ENCODE measurements around the gene SLC1A2. TPM values are rescaled to one million over a fixed set of nuclear protein-coding genes. Genes with fewer than 3 reads are reported as not detected.

Gene SLC1A2
- total RNA-seq, 2 donors from 2014 or later: 7.1 to 13.5 TPM

DNA sequence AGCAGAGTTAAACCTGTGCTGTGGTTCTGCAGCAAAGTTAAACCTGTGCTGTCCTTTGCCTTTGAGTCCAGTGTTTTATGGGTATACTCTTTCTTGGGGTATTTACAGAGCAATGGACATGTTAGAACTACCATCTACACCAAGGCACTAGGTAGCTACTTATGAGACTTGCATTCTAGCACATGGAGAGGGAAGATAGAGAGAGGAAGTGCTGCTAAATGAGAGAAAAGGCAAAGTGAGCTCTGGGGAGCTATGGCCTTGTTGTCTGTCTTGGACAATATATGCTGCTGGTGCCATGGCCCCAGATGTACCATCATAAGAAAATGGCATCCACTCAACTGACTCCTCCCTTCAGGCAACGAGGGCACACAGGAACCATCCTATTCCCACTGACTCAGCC, 91.5 kb downstream of the SLC1A2 start:
- Histone ChIP-seq H3K9me3 (ENCODE audit: control insufficient read depth, low read length) (peaks cover 12% of the 10 kb centered on the region), H3K36me3 (ENCODE audit: control insufficient read depth, insufficient read depth, low read length) (no peaks in the 10 kb centered on the region), H3K27ac (ENCODE audit: low read depth, low read length) (no peak overlapping the region), H3K27me3 (ENCODE audit: control insufficient read depth, insufficient read depth, low read length, poor library complexity, severe bottlenecking) (no peaks in the 10 kb centered on the region), H3K9ac (ENCODE audit: extremely low read depth, low read length, poor library complexity, severe bottlenecking) (no peak overlapping the region), H3K4me3 (ENCODE audit: low read length) (no peak overlapping the region), H3K4me1 (ENCODE audit: control insufficient read depth, insufficient read depth, low read length) (no peaks in the 10 kb centered on the region)
- peaks cover 9% of the 10 kb centered on the region for H3K36me3 Mint-ChIP-seq (ENCODE audit: low read depth)
- DNase-seq: no peak
- peaks cover 19% of the 10 kb centered on the region for H3K9me3 Mint-ChIP-seq
- 95% methylated on average over 1 of the region's 1 CpG; no CpG with 5 or more reads in 1 of the 2 experiments for WGBS, 2 experiments (ENCODE audit: insufficient coverage in 1 of 2, insufficient read length in 1 of 2)
- peaks cover 35% of the 10 kb centered on the region for H3K27me3 Mint-ChIP-seq (ENCODE audit: insufficient read depth)
- H3K4me1 Mint-ChIP-seq: peaks cover 3% of the 10 kb centered on the region
- H3K4me3 Mint-ChIP-seq: no peak overlapping the region
- no peak overlapping the region for H3K27ac Mint-ChIP-seq
- TF ChIP-seq, protein P1, sequence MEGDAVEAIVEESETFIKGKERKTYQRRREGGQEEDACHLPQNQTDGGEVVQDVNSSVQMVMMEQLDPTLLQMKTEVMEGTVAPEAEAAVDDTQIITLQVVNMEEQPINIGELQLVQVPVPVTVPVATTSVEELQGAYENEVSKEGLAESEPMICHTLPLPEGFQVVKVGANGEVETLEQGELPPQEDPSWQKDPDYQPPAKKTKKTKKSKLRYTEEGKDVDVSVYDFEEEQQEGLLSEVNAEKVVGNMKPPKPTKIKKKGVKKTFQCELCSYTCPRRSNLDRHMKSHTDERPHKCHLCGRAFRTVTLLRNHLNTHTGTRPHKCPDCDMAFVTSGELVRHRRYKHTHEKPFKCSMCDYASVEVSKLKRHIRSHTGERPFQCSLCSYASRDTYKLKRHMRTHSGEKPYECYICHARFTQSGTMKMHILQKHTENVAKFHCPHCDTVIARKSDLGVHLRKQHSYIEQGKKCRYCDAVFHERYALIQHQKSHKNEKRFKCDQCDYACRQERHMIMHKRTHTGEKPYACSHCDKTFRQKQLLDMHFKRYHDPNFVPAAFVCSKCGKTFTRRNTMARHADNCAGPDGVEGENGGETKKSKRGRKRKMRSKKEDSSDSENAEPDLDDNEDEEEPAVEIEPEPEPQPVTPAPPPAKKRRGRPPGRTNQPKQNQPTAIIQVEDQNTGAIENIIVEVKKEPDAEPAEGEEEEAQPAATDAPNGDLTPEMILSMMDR (conservative IDR thresholded peaks at IDR 0.05): no peak

DNA sequence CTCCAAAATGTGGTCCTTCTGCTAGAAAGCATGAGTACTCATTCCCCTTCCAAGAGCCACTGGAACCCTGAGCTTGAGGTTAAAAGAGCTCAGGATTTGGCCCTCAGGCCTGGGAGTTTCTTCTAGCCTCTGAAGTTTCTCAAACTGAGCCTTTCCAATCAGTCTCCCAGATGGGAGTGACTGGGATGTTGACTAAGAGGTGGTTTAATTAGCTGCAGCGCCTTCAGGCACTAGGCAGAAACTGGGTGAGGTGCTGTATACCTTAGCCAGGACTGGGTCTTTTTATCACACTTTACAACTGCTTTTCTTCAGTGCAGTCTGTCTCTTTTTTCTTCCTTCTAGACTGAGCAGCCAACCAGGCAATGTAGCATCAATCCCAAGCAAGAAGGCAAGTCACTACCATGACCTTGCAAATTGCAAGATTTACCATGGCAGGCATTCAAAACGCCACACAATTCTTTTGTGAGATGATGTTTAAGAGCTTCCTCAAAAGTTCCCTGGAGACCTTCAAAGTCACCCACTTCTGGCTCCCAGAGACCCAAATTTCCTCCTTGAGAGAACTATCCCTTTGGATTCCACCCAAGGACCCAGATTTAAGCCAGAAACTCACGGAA, 93.0 kb downstream of the SLC1A2 start:
- 95 to 100% methylated on average over 1 to 3 of the region's 3 CpGs for WGBS, 2 experiments (ENCODE audit: insufficient coverage in 1 of 2, insufficient read length in 1 of 2)
- H3K36me3 ChIP-seq (ENCODE audit: control insufficient read depth, insufficient read depth, low read length): no peaks in the 10 kb centered on the region
- Mint-ChIP-seq H3K4me1 (peaks cover 15% of the 10 kb centered on the region), H3K4me3 (no peak overlapping the region), H3K27me3 (ENCODE audit: insufficient read depth) (peaks cover 47% of the 10 kb centered on the region), H3K9me3 (peaks cover 6% of the 10 kb centered on the region), H3K36me3 (ENCODE audit: low read depth) (no peaks in the 10 kb centered on the region), H3K27ac (no peak overlapping the region)
- TF ChIP-seq, protein P1 (conservative IDR thresholded peaks at IDR 0.05): no peak
- no peaks in the 10 kb centered on the region for H3K27me3 ChIP-seq (ENCODE audit: control insufficient read depth, insufficient read depth, low read length, poor library complexity, severe bottlenecking)
- H3K27ac ChIP-seq (ENCODE audit: low read depth, low read length): no peak overlapping the region
- no peaks in the 10 kb centered on the region for H3K9me3 ChIP-seq (ENCODE audit: control insufficient read depth, low read length)
- H3K4me1 ChIP-seq (ENCODE audit: control insufficient read depth, insufficient read depth, low read length): peaks cover 4% of the 10 kb centered on the region
- no peak for DNase-seq
- no peak overlapping the region for H3K4me3 ChIP-seq (ENCODE audit: low read length)
- no peak overlapping the region for H3K9ac ChIP-seq (ENCODE audit: extremely low read depth, low read length, poor library complexity, severe bottlenecking)

DNA sequence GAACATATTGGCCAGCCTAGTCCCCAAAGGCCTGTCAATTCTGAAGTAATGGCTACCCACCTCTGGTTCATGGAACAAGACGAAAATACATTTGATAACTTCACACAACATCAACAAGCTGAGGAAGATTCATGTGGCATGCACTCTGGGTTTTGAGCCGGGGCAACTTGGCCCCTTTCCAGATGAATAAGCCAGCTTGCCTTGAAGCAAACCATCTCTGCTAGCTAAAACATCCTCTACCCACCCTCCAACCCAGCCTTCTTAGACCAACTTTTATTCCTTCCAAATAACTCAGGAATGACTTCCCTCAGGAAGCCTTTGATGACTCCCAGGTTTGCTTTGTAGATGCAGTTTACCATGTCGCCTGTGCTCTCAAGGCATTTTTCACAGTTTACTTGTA, 94.4 kb downstream of the SLC1A2 start:
- no peaks in the 10 kb centered on the region for H3K9me3 ChIP-seq (ENCODE audit: control insufficient read depth, low read length)
- H3K4me3 ChIP-seq (ENCODE audit: low read length): no peak overlapping the region
- H3K27me3 Mint-ChIP-seq (ENCODE audit: insufficient read depth): peaks cover 47% of the 10 kb centered on the region
- peaks cover 28% of the 10 kb centered on the region for H3K4me1 Mint-ChIP-seq
- no peaks in the 10 kb centered on the region for H3K9me3 Mint-ChIP-seq
- no peak overlapping the region for H3K4me3 Mint-ChIP-seq
- no peaks in the 10 kb centered on the region for H3K36me3 Mint-ChIP-seq (ENCODE audit: low read depth)
- no peaks in the 10 kb centered on the region for H3K36me3 ChIP-seq (ENCODE audit: control insufficient read depth, insufficient read depth, low read length)
- no peak for DNase-seq
- no peak overlapping the region for H3K9ac ChIP-seq (ENCODE audit: extremely low read depth, low read length, poor library complexity, severe bottlenecking)
- TF ChIP-seq, protein P1 (conservative IDR thresholded peaks at IDR 0.05): no peak
- no peak overlapping the region for H3K27ac Mint-ChIP-seq
- no peak overlapping the region for H3K27ac ChIP-seq (ENCODE audit: low read depth, low read length)
- H3K4me1 ChIP-seq (ENCODE audit: control insufficient read depth, insufficient read depth, low read length): peaks cover 8% of the 10 kb centered on the region
- no peaks in the 10 kb centered on the region for H3K27me3 ChIP-seq (ENCODE audit: control insufficient read depth, insufficient read depth, low read length, poor library complexity, severe bottlenecking)
- WGBS, 2 experiments (ENCODE audit: insufficient coverage in 1 of 2, insufficient read length in 1 of 2): 93 to 97% methylated on average over 3 of the region's 3 CpGs
